Adrenal gland (tissue), 12 donors: ENCODE data around the gene PPFIA4. TPM values are rescaled to one million over a fixed set of nuclear protein-coding genes. Genes with fewer than 3 reads are reported as not detected.

Experiments
- DNase-seq, 7 donors: peaks; one replicate each; pipeline ENCODE4 v3.0.0-alpha.2; 2019 to 2020
- H3K27ac ChIP-seq, 5 donors: fragments of 200-600 bp; sonication (generic) in 4 of 5; 1 replicate in 3 of 5; 2 replicates in 2 of 5; pipeline versions ENCODE4 v1.5.1 to v1.8.0; 2016 to 2020; ENCODE audit warnings: mild to moderate bottlenecking in 1 of 5
- H3K27me3 ChIP-seq: fragments of 200-600 bp; 2 replicates; pipeline ENCODE4 v1.8.0; 2021
- H3K36me3 ChIP-seq, 2 donors: fragments of 200-600 bp; replicated peaks in 1 of 2; 1 replicate in 1 of 2; 2 replicates in 1 of 2; pipeline versions ENCODE4 v1.5.1 to v1.8.0; 2018 to 2022
- H3K4me1 ChIP-seq, 2 donors: fragments of 200-600 bp; replicated peaks in 1 of 2; 1 replicate in 1 of 2; 2 replicates in 1 of 2; pipeline versions ENCODE4 v1.5.1 to v1.8.0; 2018 to 2021
- H3K4me3 ChIP-seq, 4 donors: fragments of 200-600 bp; sonication (generic) in 3 of 4; one replicate each; pipeline ENCODE4 v1.5.1; 2016 to 2018
- H3K9me3 ChIP-seq, 3 donors: fragments of 200-600 bp; sonication (generic) in 1 of 3; replicated peaks in 1 of 3; 1 replicate in 2 of 3; 2 replicates in 1 of 3; pipeline versions ENCODE4 v1.5.1 to v1.8.0; 2016 to 2021
- CTCF ChIP-seq, 6 experiments: fragments of 450-650 bp in 4 of 6; fragments of 200-600 bp in 2 of 6; sonication (generic) in 1 of 6; IDR thresholded peaks; 1 replicate in 5 of 6; 2 replicates in 1 of 6; pipeline versions ENCODE4 v1.5.1 to v1.8.0; 2016 to 2021; ENCODE audit warnings: antibody characterized with exemption in 6 of 6, mild to moderate bottlenecking in 2 of 6, moderate library complexity in 1 of 6
- POLR2A ChIP-seq, 2 donors: fragments of 450-650 bp; IDR thresholded peaks; one replicate each; pipeline ENCODE4 v1.6.1; 2017; ENCODE audit warnings: antibody characterized with exemption in 2 of 2, mild to moderate bottlenecking in 2 of 2, moderate library complexity in 1 of 2
- WGBS, 4 donors: extraction: QIAGEN DNeasy Blood & Tissue Kit in 2 of 4; methylation state at CpG; one replicate each; pipeline versions ENCODE4 v1.1.5 to v1.1.7; 2013 to 2017; 5-methylcytosine and 5-hydroxymethylcytosine counted together
- intact Hi-C, 2 donors: fragments of 100-400 bp; cut with DNase I; formaldehyde crosslinking; loops; one replicate each; pipeline versions ENCODE4 v1.14.1 to v1.15.0; 2022 to 2023
- polyA plus RNA-seq, 3 donors: library from polyadenylated mRNA; stranded (reverse); fragments of 200-250 nt in 2 of 3; fragments of 350-450 nt in 1 of 3; fragmentation: Illumina TruSeq in 1 of 3; extraction: RNeasy Lipid Tissue Mini Kit (QIAGEN cat#74804) in 1 of 3; gene quantifications; one replicate each; pipeline ENCODE4 v1.2.3, GENCODE V29; 2013 to 2014
- total RNA-seq, 9 donors: library from RNA; depleted of rRNA in 4 of 9; stranded (reverse); fragments of >200 nt in 4 of 9; fragments of 120-200 nt in 1 of 9; fragmentation: NEBNext Ultra II Directional in 1 of 9; extraction: Animal tissue kit (Norgen Biotek cat#: 25700) in 1 of 9; gene quantifications; one replicate each; pipeline versions ENCODE4 v1.1.0 to v1.2.4, GENCODE V29; 2013 to 2023
- donor health status: healthy with polysubstance abuse.
- donor health status: Bipolar disorder and iron deficiency.
- donor health status: DM: yes; HTN: yes; CAD: no.
- donor health status: DM: no; HTN: no; CAD: no.
- donor health status: DM: no; HTN: no; CAD: no.
- donor health status: DM: yes; HTN: yes; CAD: no.

Gene PPFIA4
- total and polyA plus RNA-seq, 12 donors: 0.12 to 2.9 (median 0.48) TPM

- Histone ChIP-seq H3K27ac (no peak overlapping the region), H3K4me3 (no peak overlapping the region), H3K4me1 (peaks cover 0 to 6% of the 10 kb centered on the region in 2 donors), H3K36me3 (no peaks in the 10 kb centered on the region), H3K27me3 (peaks cover 12% of the 10 kb centered on the region), H3K9me3 (no peaks in the 10 kb centered on the region)
- DNase-seq: no peak
- 80 to 92% (median 87%) methylated on average over 7 to 14 of the region's 14 CpGs for WGBS, 4 donors
- intact Hi-C loops: loop anchor here in 1 of 2 donors (10.0 kb wide), 1 partner anchor 71 kb away; no protein-coding TSS in a partner anchor
- TF ChIP-seq CTCF (IDR thresholded peaks at IDR 0.05): no peak
Observed at GRCh38 chr1:203043830-203044545, 17.7 kb downstream of the PPFIA4 start.

- TF ChIP-seq CTCF (IDR thresholded peaks at IDR 0.05) (no peak), POLR2A (IDR thresholded peaks at IDR 0.05) (no peak)
- Histone ChIP-seq H3K27ac (no peak overlapping the region), H3K27me3 (peaks cover 12% of the 10 kb centered on the region), H3K9me3 (no peaks in the 10 kb centered on the region), H3K36me3 (no peaks in the 10 kb centered on the region), H3K4me1 (peaks cover 0 to 6% of the 10 kb centered on the region in 2 donors), H3K4me3 (no peak overlapping the region)
- DNase-seq: no peak
- intact Hi-C loops: loop anchor here in 1 of 2 donors (10.0 kb wide), 1 partner anchor 70 kb away; no protein-coding TSS in a partner anchor
- whole genome bisulfite sequencing, 4 donors: 80 to 90% (median 88%) methylated on average over 7 of the region's 7 CpGs
Observed at GRCh38 chr1:203044546-203045250, 18.4 kb downstream of the PPFIA4 start.

GRCh38 chr1:203045336-203045735 is 19.0 kb downstream of the PPFIA4 start:
- TF ChIP-seq POLR2A (IDR thresholded peaks at IDR 0.05) (no peak), CTCF (IDR thresholded peaks at IDR 0.05) (no peak)
- no peak overlapping the region for H3K4me3 ChIP-seq
- intact Hi-C loops: loop anchor here in 1 of 2 donors (10.0 kb wide), 1 partner anchor 69 kb away; no protein-coding TSS in a partner anchor
- H3K9me3 ChIP-seq: no peaks in the 10 kb centered on the region
- H3K4me1 ChIP-seq: peaks cover 0 to 6% of the 10 kb centered on the region in 2 donors
- WGBS, 4 donors: 82 to 92% (median 89%) methylated on average over 11 to 17 of the region's 17 CpGs
- no peak overlapping the region for H3K27ac ChIP-seq
- H3K27me3 ChIP-seq: peaks cover 12% of the 10 kb centered on the region
- DNase-seq: no peak
- no peaks in the 10 kb centered on the region for H3K36me3 ChIP-seq

- Histone ChIP-seq H3K4me1 (peaks cover 0 to 6% of the 10 kb centered on the region in 2 donors), H3K4me3 (no peak overlapping the region), H3K27me3 (peaks cover 12% of the 10 kb centered on the region), H3K9me3 (no peaks in the 10 kb centered on the region), H3K27ac (no peak overlapping the region), H3K36me3 (no peaks in the 10 kb centered on the region)
- no peak for TF ChIP-seq CTCF (IDR thresholded peaks at IDR 0.05)
- DNase-seq: no peak
- 76 to 84% (median 80%) methylated on average over 10 to 16 of the region's 16 CpGs for WGBS, 4 donors
- intact Hi-C loops: loop anchor here in 1 of 2 donors (10.0 kb wide), 1 partner anchor 69 kb away; no protein-coding TSS in a partner anchor
Observed at GRCh38 chr1:203045821-203046594, 19.7 kb downstream of the PPFIA4 start.
